SK-N-MC (cell line): ENCODE data around the gene TOP3B.
"Not testable (repeated sequence)": the region's sequence is repeated elsewhere in the genome, so short reads cannot be mapped to it uniquely, and the experiment has no call there.

Experiments
- DNase-seq: peaks from one replicate; pipeline ENCODE4 v3.0.0-alpha.2; 2011; ENCODE audit warnings: low read depth, low spot score
- H3K27ac ChIP-seq: fragments of 200-600 bp; sonication (generic); 2 replicates; pipeline ENCODE4 v1.5.1; 2016; ENCODE audit warnings: mixed run types
- H3K36me3 ChIP-seq: fragments of 200-600 bp; sonication (generic); 2 replicates; pipeline ENCODE4 v1.6.1; 2017; ENCODE audit warnings: antibody characterized with exemption, low read length, mixed read lengths; ENCODE audit not compliant: insufficient read depth
- H3K4me3 ChIP-seq: fragments of 200-600 bp; sonication (generic); 2 replicates; pipeline ENCODE4 v1.5.1; 2016
- H3K9ac ChIP-seq: fragments of 200-600 bp; sonication (generic); 2 replicates; pipeline ENCODE4 v1.8.0; 2017; ENCODE audit warnings: mixed run types, mixed read lengths; ENCODE audit not compliant: insufficient read length
- H3K9me3 ChIP-seq: fragments of 200-600 bp; sonication (generic); 2 replicates; pipeline ENCODE4 v1.6.1; 2017; ENCODE audit warnings: low read depth, mild to moderate bottlenecking, antibody characterized with exemption, low read length, moderate library complexity, mixed read lengths
- EZH2 ChIP-seq: fragments of 200-600 bp; sonication (generic); IDR thresholded peaks from one replicate; pipeline ENCODE4 v1.6.1; 2017; ENCODE audit warnings: antibody characterized with exemption
- FOXP2 ChIP-seq: optimal IDR thresholded peaks from 2 replicates; pipeline ENCODE3; 2011; ENCODE audit warnings: mild to moderate bottlenecking, moderate library complexity; ENCODE audit not compliant: insufficient read depth; ENCODE audit errors: extremely low read length, control extremely low read depth
- POLR2AphosphoS5 ChIP-seq: IDR thresholded peaks from 2 replicates; pipeline ENCODE4 v1.6.1; 2012; ENCODE audit warnings: mild to moderate bottlenecking, low read depth, low read length, borderline replicate concordance

Gene TOP3B

GRCh38 chr22:21941921-21942320 is 40.7 kb downstream of the TOP3B start:
- H3K9ac ChIP-seq = no peak overlapping the region
- no peak overlapping the region for H3K4me3 ChIP-seq
- H3K9me3 ChIP-seq = no peaks in the 10 kb centered on the region
- TF ChIP-seq EZH2 (no peak), FOXP2 (no peak)
- H3K36me3 ChIP-seq = no peaks in the 10 kb centered on the region
- DNase-seq = no peak
- peak overlapping the region; percentile 71 for H3K27ac ChIP-seq

GRCh38 chr22:21940521-21940920 is 42.1 kb downstream of the TOP3B start:
- no peak for DNase-seq
- Histone ChIP-seq H3K36me3 (peaks cover 5% of the 10 kb centered on the region; the same call in 1 of the 2 replicates), H3K4me3 (no peak overlapping the region), H3K27ac (no peak overlapping the region), H3K9me3 (no peaks in the 10 kb centered on the region), H3K9ac (no peak overlapping the region)
- no peak for TF ChIP-seq FOXP2
- TF ChIP-seq EZH2 = no peak
- TF ChIP-seq POLR2AphosphoS5 = no peak

GRCh38 chr22:21939935-21940334 is 42.7 kb downstream of the TOP3B start:
- not testable (repeated sequence) for H3K36me3 ChIP-seq, H3K27ac ChIP-seq, DNase-seq, H3K9me3 ChIP-seq, H3K4me3 ChIP-seq, H3K9ac ChIP-seq

- no peak for DNase-seq
- TF ChIP-seq FOXP2 (no peak), EZH2 (no peak), POLR2AphosphoS5 (no peak)
- Histone ChIP-seq H3K36me3 (peaks cover 5% of the 10 kb centered on the region; the same call in 1 of the 2 replicates), H3K9ac (no peak overlapping the region), H3K27ac (no peak overlapping the region), H3K4me3 (no peak overlapping the region), H3K9me3 (no peaks in the 10 kb centered on the region)
These were observed 43.1 kb downstream of the TOP3B start for GRCh38 chr22:21939461-21939913.

GRCh38 chr22:21938906-21939305 is 43.7 kb downstream of the TOP3B start:
- DNase-seq = no peak
- Histone ChIP-seq H3K9ac (no peak overlapping the region), H3K4me3 (peak overlapping the region; percentile 88), H3K36me3 (peaks cover 5% of the 10 kb centered on the region; the same call in 1 of the 2 replicates), H3K9me3 (no peaks in the 10 kb centered on the region), H3K27ac (peak overlapping the region; percentile 87)
- TF ChIP-seq EZH2 (no peak), POLR2AphosphoS5 (no peak), FOXP2 (no peak)

- Histone ChIP-seq H3K9ac (peak overlapping the region; percentile 80), H3K9me3 (no peaks in the 10 kb centered on the region), H3K4me3 (peak overlapping the region; percentile 88), H3K36me3 (peaks cover 6% of the 10 kb centered on the region; the same call in 1 of the 2 replicates), H3K27ac (peak overlapping the region; percentile 87)
- TF ChIP-seq FOXP2 = peak; percentile 19
- peak; percentile 40; the same call in 1 of the 2 replicates for TF ChIP-seq POLR2AphosphoS5
- no peak for TF ChIP-seq EZH2
- DNase-seq = no peak
These were observed 44.3 kb downstream of the TOP3B start for GRCh38 chr22:21938071-21938822.

GRCh38 chr22:21937821-21938070 is 44.8 kb downstream of the TOP3B start:
- H3K9me3 ChIP-seq = no peaks in the 10 kb centered on the region
- peaks cover 11% of the 10 kb centered on the region; the same call in 1 of the 2 replicates for H3K36me3 ChIP-seq
- TF ChIP-seq POLR2AphosphoS5 (no peak), FOXP2 (no peak), EZH2 (no peak)
- H3K9ac ChIP-seq = peak overlapping the region; percentile 28
- DNase-seq = no peak
- no peak overlapping the region for H3K27ac ChIP-seq
- H3K4me3 ChIP-seq = peak overlapping the region; percentile 88

GRCh38 chr22:21937041-21937820 is 45.4 kb downstream of the TOP3B start:
- no peak for TF ChIP-seq POLR2AphosphoS5
- TF ChIP-seq EZH2 = no peak
- TF ChIP-seq FOXP2 = no peak
- H3K27ac ChIP-seq = no peak overlapping the region
- no peak for DNase-seq
- peak overlapping the region; percentile 88 for H3K4me3 ChIP-seq
- peak overlapping the region; percentile 28 for H3K9ac ChIP-seq
- H3K36me3 ChIP-seq = peaks cover 11% of the 10 kb centered on the region; the same call in 1 of the 2 replicates
- no peaks in the 10 kb centered on the region for H3K9me3 ChIP-seq
